Heart left ventricle (tissue), 13 donors: Measurements from ENCODE around the gene LCLAT1.

ENCODE experiments used
- CTCF ChIP-seq, 12 donors: fragments of 200-600 bp; sonication (generic) in 4 of 12; IDR thresholded peaks; one replicate each; pipeline versions ENCODE4 v1.5.0 to v1.8.0; 2018 to 2022; ENCODE audit warnings: antibody characterized with exemption in 12 of 12, mild to moderate bottlenecking in 5 of 12
- POLR2A ChIP-seq, 2 donors: fragments of 450-650 bp; IDR thresholded peaks; one replicate each; pipeline ENCODE4 v1.6.1; 2017; ENCODE audit warnings: antibody characterized with exemption in 2 of 2, mild to moderate bottlenecking in 2 of 2, moderate library complexity in 2 of 2
- donor health status: ischemic (EF 13 %, LVEDD 7.1; RV severe dilation, severe dysfunction).
- donor health status: DM: no; HTN: yes; CAD: no.
- donor health status: DM: no; HTN: no; CAD: no.
- donor health status: ischemic (EF 25% LVEDD 6.9; RV normal size, moderate dysfunction).
- donor health status: ischemic (EF 25% LVEDD 5.7; RV mildly dilated, moderate dysfunction).
- donor health status: ischemic (EF 35%, LVEDD 5.7; RV mildly dilated, moderate dysfunction).
- donor health status: nonischemic (EF 11% LVEDD 7.7; RV severe dilation, severe dysfunction).
- donor health status: DM: yes; HTN: yes; CAD: no.
- donor health status: PGD.
- donor health status: ischemic (EF 29% LVEDD 5.4; RV normal size, mild dysfunction).
- donor health status: nonischemic (EF 23%, LVEDD 6.1; RV moderate dilation, normal function).

- no peak for TF ChIP-seq CTCF (IDR thresholded peaks at IDR 0.05)
- TF ChIP-seq POLR2A (IDR thresholded peaks at IDR 0.05), result no peak
Observed at GRCh38 chr2:30488012-30488659, 41.1 kb downstream of the LCLAT1 start.
